IPS-18a (cell line): Measurements from ENCODE around the gene CBARP.

Experiments
- H3K27ac ChIP-seq: one replicate; pipeline ENCODE4 v1.5.1; 2013; ENCODE audit warnings: low read length
- H3K27me3 ChIP-seq: one replicate; pipeline ENCODE4 v1.6.1; 2013; ENCODE audit warnings: mild to moderate bottlenecking, low read length; ENCODE audit not compliant: control insufficient read depth, insufficient read depth
- H3K36me3 ChIP-seq: one replicate; pipeline ENCODE4 v1.6.1; 2013; ENCODE audit warnings: low read depth, low read length; ENCODE audit not compliant: control insufficient read depth
- H3K4me1 ChIP-seq: one replicate; pipeline ENCODE4 v1.6.1; 2013; ENCODE audit warnings: low read depth, low read length; ENCODE audit not compliant: control insufficient read depth
- H3K4me3 ChIP-seq: one replicate; pipeline ENCODE4 v1.5.1; 2013; ENCODE audit warnings: low read length
- H3K9ac ChIP-seq: one replicate; pipeline ENCODE4 v1.6.1; 2013; ENCODE audit warnings: mild to moderate bottlenecking, low read length, moderate library complexity
- H3K9me3 ChIP-seq: one replicate; pipeline ENCODE4 v1.6.1; 2013; ENCODE audit warnings: low read depth, low read length; ENCODE audit not compliant: control insufficient read depth

CBARP gene

GRCh38 chr19:1266916-1267476 is 29.2 kb upstream of the CBARP start:
- Histone ChIP-seq H3K27ac (no peak overlapping the region), H3K9ac (peak overlapping the region; percentile 32), H3K36me3 (peaks cover 18% of the 10 kb centered on the region), H3K27me3 (peaks cover 12% of the 10 kb centered on the region), H3K4me1 (peaks cover 45% of the 10 kb centered on the region), H3K4me3 (peak overlapping the region; percentile 48), H3K9me3 (no peaks in the 10 kb centered on the region)

- no peak overlapping the region for H3K27ac ChIP-seq
- peaks cover 12% of the 10 kb centered on the region for H3K27me3 ChIP-seq
- peaks cover 49% of the 10 kb centered on the region for H3K4me1 ChIP-seq
- H3K9ac ChIP-seq, result peak overlapping the region; percentile 32
- no peaks in the 10 kb centered on the region for H3K9me3 ChIP-seq
- H3K4me3 ChIP-seq, result peak overlapping the region; percentile 48
- peaks cover 11% of the 10 kb centered on the region for H3K36me3 ChIP-seq
Measured at GRCh38 chr19:1266129-1266915, 28.5 kb upstream of the CBARP start.

- Histone ChIP-seq H3K27ac (no peak overlapping the region), H3K4me1 (peaks cover 49% of the 10 kb centered on the region), H3K36me3 (peaks cover 5% of the 10 kb centered on the region), H3K9me3 (no peaks in the 10 kb centered on the region), H3K4me3 (peak overlapping the region; percentile 48), H3K9ac (no peak overlapping the region), H3K27me3 (peaks cover 12% of the 10 kb centered on the region)
Measured at GRCh38 chr19:1265615-1266128, 27.9 kb upstream of the CBARP start.

DNA sequence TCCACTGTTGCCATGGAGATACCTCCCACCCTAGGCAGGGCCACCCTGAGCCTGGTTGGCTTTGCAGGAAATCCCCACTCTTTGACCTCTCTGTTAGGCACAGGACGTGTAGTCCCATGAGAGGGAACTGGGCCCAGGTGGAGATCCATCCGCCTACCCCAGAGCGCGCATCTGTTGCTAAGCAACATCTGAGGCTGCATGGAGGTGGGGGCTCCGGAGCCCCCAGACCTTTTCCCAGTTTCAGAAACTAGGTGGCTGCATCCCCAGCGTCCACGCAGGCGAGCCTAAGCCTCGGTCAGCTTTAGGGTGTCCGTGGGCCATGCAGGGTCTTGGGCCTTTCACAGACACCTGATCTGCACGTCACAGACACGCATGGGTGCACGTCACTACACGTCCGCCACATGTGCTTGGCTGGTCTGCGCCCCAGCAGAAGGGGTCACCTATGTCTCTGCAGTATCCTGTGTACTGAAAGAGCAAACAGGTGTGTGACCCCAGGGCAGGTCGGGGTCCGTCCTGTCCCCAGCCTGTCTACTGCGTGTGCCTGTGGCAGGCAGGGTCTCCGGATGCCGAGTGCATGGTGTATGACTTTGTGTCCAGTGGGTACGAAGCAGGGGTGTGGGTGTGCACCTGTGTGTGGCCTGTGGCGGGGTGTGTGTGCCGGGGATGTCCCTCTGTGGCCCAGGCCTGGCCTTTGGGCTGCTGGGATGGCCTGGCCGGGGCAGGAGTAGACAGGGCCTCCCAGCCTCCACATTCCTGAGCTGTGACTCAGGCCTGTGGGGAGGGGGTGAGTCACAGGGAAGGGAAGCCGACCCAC is 27.2 kb upstream of the CBARP start:
- H3K4me1 ChIP-seq, result peaks cover 46% of the 10 kb centered on the region
- H3K9me3 ChIP-seq, result no peaks in the 10 kb centered on the region
- H3K9ac ChIP-seq, result no peak overlapping the region
- peak overlapping the region; percentile 8 for H3K4me3 ChIP-seq
- H3K27ac ChIP-seq, result no peak overlapping the region
- peaks cover 12% of the 10 kb centered on the region for H3K27me3 ChIP-seq
- no peaks in the 10 kb centered on the region for H3K36me3 ChIP-seq

DNA sequence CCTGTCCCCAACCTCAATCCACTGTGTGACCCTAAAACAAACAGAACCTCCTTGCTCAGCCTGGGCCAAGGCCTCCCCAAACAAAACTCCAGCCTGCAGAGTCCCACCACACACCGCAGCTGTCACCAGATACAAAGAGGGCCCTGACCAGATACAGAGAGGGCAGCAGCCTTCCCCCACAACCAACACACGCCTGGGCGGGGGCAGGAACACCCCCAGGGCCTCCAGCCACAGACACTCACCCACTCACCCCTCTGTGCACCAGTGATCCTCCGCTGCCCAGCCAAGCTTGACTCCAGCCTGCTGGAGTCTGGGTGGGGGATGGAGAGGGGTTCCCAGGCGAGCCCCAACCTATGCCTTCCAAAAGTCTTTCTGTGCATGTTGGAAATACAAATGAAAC is 25.4 kb upstream of the CBARP start:
- Histone ChIP-seq H3K4me1 (peaks cover 50% of the 10 kb centered on the region), H3K27me3 (peaks cover 12% of the 10 kb centered on the region), H3K27ac (no peak overlapping the region), H3K36me3 (peaks cover 2% of the 10 kb centered on the region), H3K9ac (no peak overlapping the region), H3K4me3 (no peak overlapping the region), H3K9me3 (no peaks in the 10 kb centered on the region)

DNA sequence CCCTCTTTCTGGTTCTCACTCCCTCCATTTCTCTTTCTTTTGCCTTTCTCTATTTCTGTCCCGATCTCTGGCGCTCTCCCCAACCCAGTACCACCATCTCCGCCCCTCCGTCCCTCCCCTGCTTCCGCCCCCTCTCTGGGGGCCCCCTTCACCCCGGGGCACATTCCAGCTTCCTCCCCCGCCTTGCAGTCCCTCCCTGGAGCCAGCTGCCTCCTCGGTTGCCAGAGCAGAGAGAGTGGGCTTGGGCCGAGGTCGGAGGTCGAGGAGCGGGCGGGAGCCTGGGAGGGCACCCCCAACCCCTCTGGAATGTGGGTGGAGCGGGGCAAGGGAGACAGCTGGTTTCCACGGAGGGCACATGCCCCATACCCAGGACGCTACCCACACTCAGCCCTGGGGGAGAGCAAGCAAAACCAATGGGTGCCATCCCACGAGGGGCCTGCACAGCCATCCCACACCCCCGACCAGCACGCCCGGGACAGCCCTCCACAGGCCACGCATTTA is 24.9 kb upstream of the CBARP start:
- Histone ChIP-seq H3K27me3 (peaks cover 7% of the 10 kb centered on the region), H3K9ac (peak overlapping the region; percentile 17), H3K4me1 (peaks cover 45% of the 10 kb centered on the region), H3K4me3 (peak overlapping the region; percentile 63), H3K9me3 (no peaks in the 10 kb centered on the region), H3K36me3 (peaks cover 7% of the 10 kb centered on the region), H3K27ac (no peak overlapping the region)

DNA sequence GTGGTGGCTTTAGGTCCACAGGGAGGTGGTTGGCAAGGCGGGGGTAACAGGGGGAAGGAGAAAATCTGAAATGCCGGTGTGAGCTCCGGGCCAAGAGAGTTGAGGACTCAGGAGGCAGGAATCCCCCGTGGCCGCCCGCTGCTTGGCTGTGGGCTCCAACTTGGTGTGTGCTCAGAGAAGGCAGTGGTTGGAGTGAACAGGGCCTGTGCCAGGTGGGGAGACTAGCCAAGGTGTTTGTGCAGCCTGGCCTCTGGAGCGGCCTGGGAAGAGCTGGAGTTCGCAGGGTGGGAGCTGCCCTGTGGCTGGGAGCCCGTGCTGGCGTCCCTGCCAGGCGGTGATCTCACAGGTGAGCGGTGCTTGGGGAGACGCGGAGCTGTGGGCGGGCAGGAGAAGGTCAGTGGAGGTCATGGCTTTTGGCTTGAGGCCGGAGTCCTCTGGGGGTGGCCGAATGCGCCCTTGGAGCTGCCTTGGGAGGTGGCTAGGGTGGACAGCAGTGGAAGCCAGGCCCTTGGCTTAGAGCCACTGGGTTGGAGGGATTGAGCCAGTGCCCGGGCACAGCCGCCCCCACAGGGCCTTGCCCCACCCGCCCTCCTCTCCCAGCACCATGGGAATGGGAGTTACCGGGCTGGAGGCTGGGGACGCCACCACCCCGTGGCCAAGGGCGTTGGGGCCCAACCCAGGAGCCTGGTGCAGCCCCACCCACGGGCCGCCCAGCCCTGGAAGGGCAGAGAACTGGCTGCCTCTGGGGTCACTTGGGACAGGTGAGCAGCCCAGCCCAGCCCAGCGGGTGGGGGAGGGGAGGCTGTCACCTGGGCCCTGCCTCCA is 24.2 kb upstream of the CBARP start:
- peaks cover under 1% of the 10 kb centered on the region for H3K27me3 ChIP-seq
- peaks cover 12% of the 10 kb centered on the region for H3K36me3 ChIP-seq
- peak overlapping the region; percentile 63 for H3K4me3 ChIP-seq
- H3K4me1 ChIP-seq, result peaks cover 44% of the 10 kb centered on the region
- peak overlapping the region; percentile 61 for H3K9ac ChIP-seq
- H3K9me3 ChIP-seq, result no peaks in the 10 kb centered on the region
- H3K27ac ChIP-seq, result no peak overlapping the region

DNA sequence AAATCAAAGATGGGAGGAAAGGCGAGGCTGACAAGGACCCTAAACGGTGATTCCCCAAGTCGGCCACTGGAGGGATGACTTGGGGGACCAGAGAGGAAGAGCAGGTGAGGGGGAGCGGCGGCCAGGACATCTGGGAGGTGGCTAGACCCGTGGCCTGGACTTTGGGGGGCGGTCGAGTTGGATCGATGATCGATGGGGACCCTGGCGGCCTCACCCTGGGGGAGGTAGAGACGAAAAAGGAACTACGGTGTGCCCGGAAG is 23.7 kb upstream of the CBARP start:
- Histone ChIP-seq H3K27me3 (no peaks in the 10 kb centered on the region), H3K9ac (peak overlapping the region; percentile 61), H3K9me3 (no peaks in the 10 kb centered on the region), H3K27ac (peak overlapping the region; percentile 55), H3K4me1 (peaks cover 44% of the 10 kb centered on the region), H3K36me3 (peaks cover 18% of the 10 kb centered on the region), H3K4me3 (peak overlapping the region; percentile 63)

DNA sequence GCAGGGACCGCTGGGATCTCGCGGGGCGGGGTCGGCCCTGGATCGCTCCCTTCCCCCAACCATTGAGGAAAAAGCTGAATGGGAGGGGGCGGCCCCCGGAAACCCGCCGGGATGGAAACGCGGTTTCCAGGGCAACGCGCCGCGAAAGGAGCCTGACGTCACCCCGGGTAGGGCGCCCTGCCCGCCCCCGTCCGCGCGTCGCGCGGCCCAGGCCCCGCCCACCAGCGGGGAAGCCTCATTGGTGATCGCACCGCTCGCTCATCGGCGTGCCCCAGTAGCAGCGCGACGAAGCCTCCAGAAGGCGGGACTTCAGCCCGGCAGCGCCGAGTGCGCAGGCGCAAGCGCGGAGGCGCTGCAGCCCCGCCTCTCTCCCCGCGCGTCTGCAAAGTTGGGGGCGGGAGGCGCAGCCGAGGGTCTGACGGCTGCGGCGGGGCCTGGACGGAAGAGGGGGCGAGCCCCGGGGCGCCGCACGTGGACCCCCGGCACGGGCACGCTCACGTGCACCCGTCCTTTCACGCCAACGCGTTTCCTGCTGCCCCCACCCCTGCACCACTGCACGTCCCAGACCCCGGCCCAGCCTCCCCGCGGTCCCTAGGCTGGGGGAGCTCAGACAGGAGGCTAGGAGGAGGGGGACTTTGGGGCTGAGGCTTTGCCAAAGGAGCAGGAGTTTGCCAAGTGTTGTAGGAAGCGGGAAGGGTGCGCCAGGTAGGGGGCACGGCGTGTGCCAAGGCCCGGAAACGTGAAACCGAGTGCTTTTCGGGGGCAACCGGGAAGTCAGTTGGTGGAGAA is 23.1 kb upstream of the CBARP start:
- Histone ChIP-seq H3K9ac (peak overlapping the region; percentile 61), H3K27me3 (no peaks in the 10 kb centered on the region), H3K9me3 (no peaks in the 10 kb centered on the region), H3K4me1 (peaks cover 42% of the 10 kb centered on the region), H3K27ac (peak overlapping the region; percentile 55), H3K4me3 (peak overlapping the region; percentile 63), H3K36me3 (peaks cover 20% of the 10 kb centered on the region)

- H3K4me3 ChIP-seq, result peak overlapping the region; percentile 63
- no peaks in the 10 kb centered on the region for H3K9me3 ChIP-seq
- peak overlapping the region; percentile 45 for H3K27ac ChIP-seq
- peaks cover 29% of the 10 kb centered on the region for H3K36me3 ChIP-seq
- peaks cover 38% of the 10 kb centered on the region for H3K4me1 ChIP-seq
- H3K9ac ChIP-seq, result peak overlapping the region; percentile 48
- no peaks in the 10 kb centered on the region for H3K27me3 ChIP-seq
Measured at GRCh38 chr19:1259876-1260748, 22.3 kb upstream of the CBARP start.
